Neural crest cell (in vitro differentiated cells): Measurements from ENCODE around the gene EPHA5. TPM values are rescaled to one million over a fixed set of nuclear protein-coding genes. Genes with fewer than 3 reads are reported as not detected.

Source experiments
- DNase-seq: peaks from one replicate; pipeline ENCODE4 v3.0.0; 2021; ENCODE audit warnings: low read depth, mixed read lengths, low spot score
- H3K27ac Mint-ChIP-seq: one replicate; pipeline ENCODE4 v1.8.0; 2021; ENCODE audit warnings: mild to moderate bottlenecking, mixed read lengths; ENCODE audit not compliant: unreplicated experiment
- H3K27me3 Mint-ChIP-seq: 2 replicates; pipeline ENCODE4 v1.8.0; 2021; ENCODE audit warnings: low read depth, mild to moderate bottlenecking, mixed read lengths
- H3K36me3 Mint-ChIP-seq: 2 replicates; pipeline ENCODE4 v1.8.0; 2021; ENCODE audit warnings: low read depth, mild to moderate bottlenecking, mixed read lengths
- H3K4me1 Mint-ChIP-seq: 2 replicates; pipeline ENCODE4 v1.8.0; 2021; ENCODE audit warnings: mixed read lengths
- H3K4me3 Mint-ChIP-seq: one replicate; pipeline ENCODE4 v1.8.0; 2021; ENCODE audit warnings: mild to moderate bottlenecking, mixed read lengths
- H3K9me3 Mint-ChIP-seq: 2 replicates; pipeline ENCODE4 v1.8.0; 2021; ENCODE audit warnings: mixed read lengths
- CTCF ChIP-seq: fragments of 200-600 bp; sonication (generic); conservative IDR thresholded peaks from 2 replicates; pipeline ENCODE4 v1.5.0; 2021; ENCODE audit warnings: antibody characterized with exemption, mild to moderate bottlenecking
- total RNA-seq: library from RNA; stranded (reverse); gene quantifications from 2 replicates; pipeline ENCODE4 v1.2.1, GENCODE V29; 2021

EPHA5 gene
- total RNA-seq, 1 donor from 2014 or later: 0.07 TPM

- no peak overlapping the region for H3K4me3 Mint-ChIP-seq
- no peaks in the 10 kb centered on the region for H3K36me3 Mint-ChIP-seq
- no peak for DNase-seq
- TF ChIP-seq CTCF: no peak
- no peaks in the 10 kb centered on the region for H3K27me3 Mint-ChIP-seq
- no peaks in the 10 kb centered on the region for H3K4me1 Mint-ChIP-seq
- H3K27ac Mint-ChIP-seq: no peak overlapping the region
- no peaks in the 10 kb centered on the region for H3K9me3 Mint-ChIP-seq
Observed at GRCh38 chr4:65651031-65651430, 19.3 kb downstream of the EPHA5 start.

GRCh38 chr4:65646136-65646535, 24.2 kb downstream of the EPHA5 start:
- H3K27me3 Mint-ChIP-seq: no peaks in the 10 kb centered on the region
- H3K4me1 Mint-ChIP-seq: no peaks in the 10 kb centered on the region
- H3K4me3 Mint-ChIP-seq: no peak overlapping the region
- no peaks in the 10 kb centered on the region for H3K36me3 Mint-ChIP-seq
- TF ChIP-seq CTCF: no peak
- no peaks in the 10 kb centered on the region for H3K9me3 Mint-ChIP-seq
- no peak overlapping the region for H3K27ac Mint-ChIP-seq
- no peak for DNase-seq

GRCh38 chr4:65645185-65645584, 25.1 kb downstream of the EPHA5 start:
- Mint-ChIP-seq H3K27me3 (no peaks in the 10 kb centered on the region), H3K4me1 (no peaks in the 10 kb centered on the region), H3K4me3 (no peak overlapping the region), H3K9me3 (no peaks in the 10 kb centered on the region), H3K27ac (no peak overlapping the region), H3K36me3 (no peaks in the 10 kb centered on the region)
- no peak for TF ChIP-seq CTCF
- no peak for DNase-seq

- H3K27ac Mint-ChIP-seq: no peak overlapping the region
Observed at GRCh38 chr4:65635051-65635821, 35.1 kb downstream of the EPHA5 start.

GRCh38 chr4:65624651-65625050, 45.6 kb downstream of the EPHA5 start:
- H3K36me3 Mint-ChIP-seq: no peaks in the 10 kb centered on the region
- TF ChIP-seq CTCF: no peak
- H3K4me3 Mint-ChIP-seq: no peak overlapping the region
- DNase-seq: no peak
- no peaks in the 10 kb centered on the region for H3K27me3 Mint-ChIP-seq
- H3K9me3 Mint-ChIP-seq: no peaks in the 10 kb centered on the region
- no peak overlapping the region for H3K27ac Mint-ChIP-seq
- no peaks in the 10 kb centered on the region for H3K4me1 Mint-ChIP-seq

More at GRCh38 chr4:65635051-65635821, 35.1 kb downstream of the EPHA5 start:
- no peaks in the 10 kb centered on the region for H3K27me3 Mint-ChIP-seq
- no peak for TF ChIP-seq CTCF
- H3K36me3 Mint-ChIP-seq: no peaks in the 10 kb centered on the region
- no peak for DNase-seq
- no peaks in the 10 kb centered on the region for H3K9me3 Mint-ChIP-seq
- H3K4me3 Mint-ChIP-seq: no peak overlapping the region
- no peaks in the 10 kb centered on the region for H3K4me1 Mint-ChIP-seq
